ENCODE data around the gene FANCI.

The FANCI gene

GRCh38 chr15:89320200-89320599 is 76.4 kb downstream of the FANCI start:
- TF ChIP-seq CTCF (IDR thresholded peaks at IDR 0.05; ENCODE audit: extremely low read depth, missing control alignments): no peak
- no peak for DNase-seq (ENCODE audit: low spot score)

GRCh38 chr15:89321521-89322410 is 78.0 kb downstream of the FANCI start:
- no peak for TF ChIP-seq CTCF (IDR thresholded peaks at IDR 0.05; ENCODE audit: extremely low read depth, missing control alignments)
- no peak for DNase-seq (ENCODE audit: low spot score)

- DNase-seq (ENCODE audit: low spot score): no peak
Observed at GRCh38 chr15:89322822-89323221, 79.0 kb downstream of the FANCI start.

GRCh38 chr15:89323825-89324224 is 80.0 kb downstream of the FANCI start:
- no peak for TF ChIP-seq CTCF (IDR thresholded peaks at IDR 0.05; ENCODE audit: extremely low read depth, missing control alignments)
- DNase-seq (ENCODE audit: low spot score): no peak

More at GRCh38 chr15:89322822-89323221, 79.0 kb downstream of the FANCI start:
- TF ChIP-seq CTCF (IDR thresholded peaks at IDR 0.05; ENCODE audit: extremely low read depth, missing control alignments): no peak

- TF ChIP-seq CTCF (IDR thresholded peaks at IDR 0.05; ENCODE audit: extremely low read depth, missing control alignments): no peak
- no peak for DNase-seq (ENCODE audit: low spot score)
Observed at GRCh38 chr15:89325039-89325803, 81.4 kb downstream of the FANCI start.

- DNase-seq (ENCODE audit: low spot score): no peak
- no peak for TF ChIP-seq CTCF (IDR thresholded peaks at IDR 0.05; ENCODE audit: extremely low read depth, missing control alignments)
Observed at GRCh38 chr15:89326316-89326715, 82.5 kb downstream of the FANCI start.

GRCh38 chr15:89327113-89327512 is 83.3 kb downstream of the FANCI start:
- DNase-seq (ENCODE audit: low spot score): no peak
- no peak for TF ChIP-seq CTCF (IDR thresholded peaks at IDR 0.05; ENCODE audit: extremely low read depth, missing control alignments)

Data from GM20000 (cell line).